HL-60 (cell line): ENCODE results near the gene B3GALT4.
A peak's percentile ranks its signal among the peaks of the same experiment; 100 is the strongest.

Source experiments
- DNase-seq, 2 experiments: peaks; one replicate each; pipeline ENCODE4 v3.0.0-alpha.2; 2010 to 2020; ENCODE audit warnings: low read depth in 1 of 2, low spot score in 1 of 2
- H3K27ac ChIP-seq: fragments of 250-450 bp; sonication (Bioruptor Pico); replicated peaks from 2 replicates; pipeline ENCODE4 v1.5.1; 2020; ENCODE audit warnings: mild to moderate bottlenecking, moderate library complexity
- H3K27me3 ChIP-seq: fragments of 250-450 bp; sonication (Bioruptor Pico); 2 replicates; pipeline ENCODE4 v1.5.1; 2021; ENCODE audit warnings: mild to moderate bottlenecking, moderate library complexity; ENCODE audit not compliant: insufficient read depth, poor library complexity, severe bottlenecking
- H3K4me3 ChIP-seq: replicated peaks from 2 replicates; pipeline ENCODE4 v1.5.1; 2011; ENCODE audit warnings: mild to moderate bottlenecking, control low read depth, low read length; ENCODE audit not compliant: insufficient read depth
- GABPA ChIP-seq: IDR thresholded peaks from 2 replicates; pipeline ENCODE4 v1.6.1; 2012; ENCODE audit warnings: low read depth
- POLR2AphosphoS5 ChIP-seq: IDR thresholded peaks from 2 replicates; pipeline ENCODE4 v1.6.1; 2012; ENCODE audit warnings: low read depth
- SPI1 ChIP-seq: IDR thresholded peaks from 2 replicates; pipeline ENCODE4 v1.6.1; 2012; ENCODE audit warnings: low read depth, mild to moderate bottlenecking, borderline replicate concordance
- TF ChIP-seq, protein P1 (sequence below): IDR thresholded peaks from 2 replicates; pipeline ENCODE4 v1.6.1; 2012; ENCODE audit warnings: low read depth; ENCODE audit not compliant: insufficient replicate concordance
- TF ChIP-seq, protein P2 (sequence below): IDR thresholded peaks from one replicate; pipeline ENCODE4 v1.5.1; 2011; ENCODE audit warnings: low read length, control low read depth, inconsistent platforms; ENCODE audit not compliant: insufficient read depth

Gene B3GALT4

GRCh38 chr6:33315793-33316602, 39.1 kb downstream of the B3GALT4 start:
- Histone ChIP-seq H3K4me3 (no peak overlapping the region), H3K27me3 (no peaks in the 10 kb centered on the region), H3K27ac (no peak overlapping the region)
- no peak for DNase-seq
- TF ChIP-seq GABPA (no peak), POLR2AphosphoS5 (no peak), SPI1 (no peak)
- TF ChIP-seq, protein P1, sequence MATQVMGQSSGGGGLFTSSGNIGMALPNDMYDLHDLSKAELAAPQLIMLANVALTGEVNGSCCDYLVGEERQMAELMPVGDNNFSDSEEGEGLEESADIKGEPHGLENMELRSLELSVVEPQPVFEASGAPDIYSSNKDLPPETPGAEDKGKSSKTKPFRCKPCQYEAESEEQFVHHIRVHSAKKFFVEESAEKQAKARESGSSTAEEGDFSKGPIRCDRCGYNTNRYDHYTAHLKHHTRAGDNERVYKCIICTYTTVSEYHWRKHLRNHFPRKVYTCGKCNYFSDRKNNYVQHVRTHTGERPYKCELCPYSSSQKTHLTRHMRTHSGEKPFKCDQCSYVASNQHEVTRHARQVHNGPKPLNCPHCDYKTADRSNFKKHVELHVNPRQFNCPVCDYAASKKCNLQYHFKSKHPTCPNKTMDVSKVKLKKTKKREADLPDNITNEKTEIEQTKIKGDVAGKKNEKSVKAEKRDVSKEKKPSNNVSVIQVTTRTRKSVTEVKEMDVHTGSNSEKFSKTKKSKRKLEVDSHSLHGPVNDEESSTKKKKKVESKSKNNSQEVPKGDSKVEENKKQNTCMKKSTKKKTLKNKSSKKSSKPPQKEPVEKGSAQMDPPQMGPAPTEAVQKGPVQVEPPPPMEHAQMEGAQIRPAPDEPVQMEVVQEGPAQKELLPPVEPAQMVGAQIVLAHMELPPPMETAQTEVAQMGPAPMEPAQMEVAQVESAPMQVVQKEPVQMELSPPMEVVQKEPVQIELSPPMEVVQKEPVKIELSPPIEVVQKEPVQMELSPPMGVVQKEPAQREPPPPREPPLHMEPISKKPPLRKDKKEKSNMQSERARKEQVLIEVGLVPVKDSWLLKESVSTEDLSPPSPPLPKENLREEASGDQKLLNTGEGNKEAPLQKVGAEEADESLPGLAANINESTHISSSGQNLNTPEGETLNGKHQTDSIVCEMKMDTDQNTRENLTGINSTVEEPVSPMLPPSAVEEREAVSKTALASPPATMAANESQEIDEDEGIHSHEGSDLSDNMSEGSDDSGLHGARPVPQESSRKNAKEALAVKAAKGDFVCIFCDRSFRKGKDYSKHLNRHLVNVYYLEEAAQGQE, result peak; percentile 48

GRCh38 chr6:33316603-33317418, 39.9 kb downstream of the B3GALT4 start:
- DNase-seq, result no peak
- no peak for TF ChIP-seq SPI1
- H3K27ac ChIP-seq, result no peak overlapping the region
- H3K27me3 ChIP-seq, result no peaks in the 10 kb centered on the region
- peak overlapping the region; percentile 68 for H3K4me3 ChIP-seq

- TF ChIP-seq, protein P1, result no peak
- DNase-seq, result peak in 1 of 2 experiments; percentile 26
- H3K4me3 ChIP-seq, result peak overlapping the region; percentile 68
These were observed 40.4 kb downstream of the B3GALT4 start for GRCh38 chr6:33317419-33317668.

DNA sequence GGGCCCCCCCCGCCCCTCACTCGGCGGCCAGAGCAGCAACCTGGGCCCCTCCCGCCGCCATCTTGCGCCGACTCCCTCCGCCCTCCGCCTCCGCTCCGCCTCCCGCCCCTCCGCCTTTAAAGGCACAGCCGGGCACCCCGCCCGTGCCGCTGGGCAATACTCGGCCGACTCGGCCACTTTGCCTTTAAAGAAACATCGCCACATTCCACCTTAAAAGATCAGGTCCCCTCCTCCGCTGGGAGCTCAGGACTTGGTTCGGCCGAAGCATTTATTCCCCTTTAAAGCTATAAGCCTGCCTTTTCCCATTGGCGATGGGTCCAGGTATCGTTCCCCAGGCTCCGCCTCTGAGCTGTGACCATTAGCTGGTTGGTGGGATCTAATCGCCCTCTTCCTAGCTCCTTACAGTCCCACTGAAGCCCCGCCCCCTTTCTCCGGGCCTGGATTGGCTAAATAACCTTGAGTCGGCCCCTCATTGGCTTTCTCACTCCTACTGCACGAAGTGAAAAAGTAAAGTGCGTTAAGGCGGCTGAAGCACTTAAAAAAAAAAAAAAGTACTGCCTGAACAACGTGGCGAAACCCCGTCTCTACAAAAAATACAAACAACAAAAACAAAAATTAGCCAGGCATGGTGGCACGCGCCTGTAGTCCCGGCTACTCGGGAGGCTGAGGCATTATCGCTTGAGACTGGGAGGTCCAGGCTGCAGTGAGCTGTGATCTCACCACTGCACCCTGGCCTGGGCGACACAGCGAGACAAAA, 40.9 kb downstream of the B3GALT4 start, which contains the start of gene ZBTB22:
TSS of gene ZBTB22 (minus strand) at position 76 of the 757 bp plus-strand sequence. CDS start 828 bp downstream, outside the sequence.
- TF ChIP-seq POLR2AphosphoS5 (peak; percentile 46; the same call in 1 of the 2 replicates), SPI1 (no peak)
- peak; percentile 93 to 99 for DNase-seq
- peak within 1 kb of the TSS; percentile 50 for H3K27ac ChIP-seq
- no peaks in the 10 kb centered on the region for H3K27me3 ChIP-seq
- H3K4me3 ChIP-seq, result peak within 1 kb of the TSS; percentile 68

More at GRCh38 chr6:33317419-33317668, 40.4 kb downstream of the B3GALT4 start:
- Histone ChIP-seq H3K27ac (no peak overlapping the region), H3K27me3 (no peaks in the 10 kb centered on the region)

- Histone ChIP-seq H3K4me3 (peak overlapping the region; percentile 68), H3K27me3 (no peaks in the 10 kb centered on the region), H3K27ac (no peak overlapping the region)
- no peak for DNase-seq
- TF ChIP-seq, protein P2, sequence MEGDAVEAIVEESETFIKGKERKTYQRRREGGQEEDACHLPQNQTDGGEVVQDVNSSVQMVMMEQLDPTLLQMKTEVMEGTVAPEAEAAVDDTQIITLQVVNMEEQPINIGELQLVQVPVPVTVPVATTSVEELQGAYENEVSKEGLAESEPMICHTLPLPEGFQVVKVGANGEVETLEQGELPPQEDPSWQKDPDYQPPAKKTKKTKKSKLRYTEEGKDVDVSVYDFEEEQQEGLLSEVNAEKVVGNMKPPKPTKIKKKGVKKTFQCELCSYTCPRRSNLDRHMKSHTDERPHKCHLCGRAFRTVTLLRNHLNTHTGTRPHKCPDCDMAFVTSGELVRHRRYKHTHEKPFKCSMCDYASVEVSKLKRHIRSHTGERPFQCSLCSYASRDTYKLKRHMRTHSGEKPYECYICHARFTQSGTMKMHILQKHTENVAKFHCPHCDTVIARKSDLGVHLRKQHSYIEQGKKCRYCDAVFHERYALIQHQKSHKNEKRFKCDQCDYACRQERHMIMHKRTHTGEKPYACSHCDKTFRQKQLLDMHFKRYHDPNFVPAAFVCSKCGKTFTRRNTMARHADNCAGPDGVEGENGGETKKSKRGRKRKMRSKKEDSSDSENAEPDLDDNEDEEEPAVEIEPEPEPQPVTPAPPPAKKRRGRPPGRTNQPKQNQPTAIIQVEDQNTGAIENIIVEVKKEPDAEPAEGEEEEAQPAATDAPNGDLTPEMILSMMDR, result no peak
- TF ChIP-seq, protein P1, result no peak
- TF ChIP-seq GABPA (no peak), POLR2AphosphoS5 (no peak), SPI1 (no peak)
These were observed 41.6 kb downstream of the B3GALT4 start for GRCh38 chr6:33318426-33319073.
